T-helper 1 cell treated with Interleukin-12 subunit alpha and Interleukin-12 subunit beta and Interleukin-4 antibody, amounts not matched to agents 30 μg/mL and 1 μg/mL, for 36 hours (primary cell): ENCODE measurements around the gene ENAH.
"Not testable (repeated sequence)": the region's sequence is repeated elsewhere in the genome, so short reads cannot be mapped to it uniquely, and the experiment has no call there.

Experiments used
- H3K27ac Mint-ChIP-seq: one replicate; pipeline ENCODE4 v1.8.0; 2021; ENCODE audit warnings: mild to moderate bottlenecking, mixed read lengths
- H3K27me3 Mint-ChIP-seq: one replicate; pipeline ENCODE4 v1.8.0; 2021; ENCODE audit warnings: low read depth, mixed read lengths
- H3K36me3 Mint-ChIP-seq: one replicate; pipeline ENCODE4 v1.8.0; 2021; ENCODE audit warnings: low read depth, mixed read lengths
- H3K4me1 Mint-ChIP-seq: one replicate; pipeline ENCODE4 v1.8.0; 2021; ENCODE audit warnings: low read depth, mixed read lengths
- H3K4me3 Mint-ChIP-seq: one replicate; pipeline ENCODE4 v1.8.0; 2021; ENCODE audit warnings: mild to moderate bottlenecking, moderate library complexity, mixed read lengths
- H3K9me3 Mint-ChIP-seq: one replicate; pipeline ENCODE4 v1.8.0; 2021; ENCODE audit warnings: mixed read lengths

The ENAH gene

DNA sequence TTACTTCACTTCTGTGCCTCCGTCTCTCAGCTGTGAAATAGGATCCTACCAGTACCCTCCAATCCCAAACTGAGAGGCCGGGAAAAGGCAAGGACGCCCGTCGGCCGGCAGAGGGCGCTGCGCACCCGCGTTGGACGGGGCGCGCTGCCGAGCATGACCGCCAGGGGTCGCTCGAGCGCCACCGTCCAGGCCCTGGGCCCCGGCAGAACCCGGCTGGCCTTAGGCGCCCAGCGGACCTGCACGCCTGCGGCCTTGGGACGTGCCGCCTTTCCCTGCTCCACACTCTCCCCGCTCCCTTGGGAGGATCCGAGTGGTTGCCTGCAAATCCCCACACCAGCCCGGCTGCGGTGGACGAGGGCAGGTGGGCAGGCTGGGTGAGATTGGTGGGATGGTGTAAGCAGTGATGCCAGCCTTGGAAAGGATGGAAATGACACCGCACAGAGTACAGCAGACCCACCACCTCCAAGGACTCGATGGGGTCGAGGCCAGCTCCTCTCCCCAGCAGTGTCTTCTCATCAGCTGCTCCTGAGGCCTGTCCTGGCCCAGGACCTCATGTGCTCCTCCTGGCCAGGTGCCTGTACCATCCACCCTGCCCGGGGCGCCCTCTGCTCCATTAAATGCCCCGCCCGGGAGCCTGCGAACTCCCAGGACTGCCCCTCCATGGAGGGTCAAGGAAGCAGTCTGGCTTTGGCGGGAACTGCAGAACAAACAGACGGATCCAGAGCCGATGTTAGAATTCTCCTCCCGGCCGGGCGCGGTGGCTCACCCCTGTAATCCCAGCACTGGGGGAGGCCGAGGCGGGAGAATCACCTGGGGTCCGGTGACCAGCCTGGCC lies 177.7 kb downstream of the ENAH start:
- Mint-ChIP-seq H3K9me3 (peaks cover 6% of the 10 kb centered on the region), H3K27ac (no peak overlapping the region), H3K4me1 (peaks cover 45% of the 10 kb centered on the region), H3K36me3 (peaks cover 5% of the 10 kb centered on the region), H3K27me3 (no peaks in the 10 kb centered on the region), H3K4me3 (no peak overlapping the region)

DNA sequence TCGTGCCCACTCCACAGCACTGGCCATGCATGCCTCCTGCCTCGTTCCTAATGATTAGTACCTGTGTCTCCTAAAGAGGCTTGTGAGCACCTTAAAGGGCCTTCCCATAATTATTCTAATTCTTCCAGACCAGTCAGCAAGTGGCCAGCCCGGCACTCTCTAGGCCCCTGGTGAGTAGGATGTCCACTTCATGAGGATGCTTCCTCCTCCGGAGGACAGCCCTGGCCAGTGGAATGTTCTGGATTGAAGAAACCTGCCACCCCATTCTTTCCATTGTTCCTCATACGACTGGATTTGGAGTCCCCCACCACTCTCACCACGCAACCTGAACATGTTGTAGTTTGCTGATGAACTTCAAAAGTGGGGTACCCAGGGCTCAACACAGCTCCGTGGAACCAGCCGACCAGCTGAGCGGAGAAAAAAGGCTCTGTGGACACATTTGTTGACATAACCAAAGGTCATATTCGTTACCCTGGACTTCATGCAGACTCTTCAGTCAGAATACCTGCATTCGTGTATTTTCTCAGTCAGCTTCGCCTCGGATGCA lies 178.4 kb downstream of the ENAH start:
- Mint-ChIP-seq H3K36me3 (peaks cover 5% of the 10 kb centered on the region), H3K9me3 (peaks cover 6% of the 10 kb centered on the region), H3K4me1 (peaks cover 46% of the 10 kb centered on the region), H3K27me3 (no peaks in the 10 kb centered on the region), H3K4me3 (no peak overlapping the region), H3K27ac (peak overlapping the region; percentile 15)

DNA sequence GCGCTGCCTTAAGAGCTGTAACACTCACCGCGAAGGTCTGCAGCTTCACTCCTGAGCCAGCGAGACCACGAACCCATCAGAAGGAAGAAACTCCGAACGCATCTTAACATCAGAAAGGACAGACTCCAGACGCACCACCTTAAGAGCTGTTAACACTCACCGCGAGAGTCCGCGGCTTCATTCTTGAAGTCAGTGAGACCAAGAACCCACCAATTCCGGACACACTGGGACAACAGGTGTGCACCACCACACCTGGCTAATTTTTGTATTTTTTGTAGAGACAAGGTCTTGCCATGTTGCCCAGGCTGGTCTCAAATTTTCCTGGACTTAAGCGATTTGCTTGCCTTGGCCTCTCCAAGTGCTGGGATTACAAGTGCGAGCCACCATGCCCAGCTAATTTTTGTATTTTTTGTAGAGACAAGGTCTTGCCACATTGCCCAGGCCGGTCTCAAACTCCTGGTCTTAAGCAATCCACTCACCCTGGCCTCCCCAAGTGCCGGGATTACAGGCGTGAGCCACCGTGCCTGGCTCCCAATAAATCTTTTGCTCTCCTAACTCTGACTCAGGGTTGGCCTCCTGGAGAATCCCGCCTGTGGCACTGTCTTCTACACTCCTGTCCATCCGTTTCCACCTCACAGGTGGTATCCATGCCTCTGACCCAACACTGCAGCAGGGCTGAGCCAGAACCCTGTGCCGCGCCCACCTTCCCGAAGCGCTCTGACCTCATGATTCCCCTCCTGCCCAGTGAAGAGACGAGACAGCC lies 179.1 kb downstream of the ENAH start:
- Mint-ChIP-seq H3K4me3 (peak overlapping the region; percentile 3), H3K4me1 (peaks cover 51% of the 10 kb centered on the region), H3K27ac (peak overlapping the region; percentile 15)
- H3K27me3 Mint-ChIP-seq, H3K9me3 Mint-ChIP-seq, H3K36me3 Mint-ChIP-seq: not testable (repeated sequence)

DNA sequence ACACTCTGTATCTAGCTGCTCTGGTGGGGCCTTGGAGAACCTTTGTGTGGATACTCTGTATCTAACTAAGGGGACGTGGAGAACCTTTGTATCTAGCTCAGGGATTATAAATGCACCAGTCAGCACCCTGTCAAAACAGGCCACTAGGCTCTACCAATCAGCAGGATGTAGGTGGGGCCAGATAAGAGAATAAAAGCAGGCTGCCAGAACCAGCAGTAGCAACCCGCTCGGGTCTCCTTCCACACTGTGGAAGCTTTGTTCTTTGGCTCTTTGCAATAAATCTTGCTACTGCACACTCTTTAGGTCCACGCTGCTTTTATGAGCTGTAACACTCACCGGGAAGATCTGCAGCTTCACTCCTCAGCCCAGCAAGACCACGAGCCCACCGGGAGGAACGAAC lies 179.7 kb downstream of the ENAH start:
- not testable (repeated sequence) for H3K27me3 Mint-ChIP-seq, H3K36me3 Mint-ChIP-seq, H3K9me3 Mint-ChIP-seq
- Mint-ChIP-seq H3K27ac (peak overlapping the region; percentile 12), H3K4me3 (peak overlapping the region; percentile 3), H3K4me1 (peaks cover 56% of the 10 kb centered on the region)

DNA sequence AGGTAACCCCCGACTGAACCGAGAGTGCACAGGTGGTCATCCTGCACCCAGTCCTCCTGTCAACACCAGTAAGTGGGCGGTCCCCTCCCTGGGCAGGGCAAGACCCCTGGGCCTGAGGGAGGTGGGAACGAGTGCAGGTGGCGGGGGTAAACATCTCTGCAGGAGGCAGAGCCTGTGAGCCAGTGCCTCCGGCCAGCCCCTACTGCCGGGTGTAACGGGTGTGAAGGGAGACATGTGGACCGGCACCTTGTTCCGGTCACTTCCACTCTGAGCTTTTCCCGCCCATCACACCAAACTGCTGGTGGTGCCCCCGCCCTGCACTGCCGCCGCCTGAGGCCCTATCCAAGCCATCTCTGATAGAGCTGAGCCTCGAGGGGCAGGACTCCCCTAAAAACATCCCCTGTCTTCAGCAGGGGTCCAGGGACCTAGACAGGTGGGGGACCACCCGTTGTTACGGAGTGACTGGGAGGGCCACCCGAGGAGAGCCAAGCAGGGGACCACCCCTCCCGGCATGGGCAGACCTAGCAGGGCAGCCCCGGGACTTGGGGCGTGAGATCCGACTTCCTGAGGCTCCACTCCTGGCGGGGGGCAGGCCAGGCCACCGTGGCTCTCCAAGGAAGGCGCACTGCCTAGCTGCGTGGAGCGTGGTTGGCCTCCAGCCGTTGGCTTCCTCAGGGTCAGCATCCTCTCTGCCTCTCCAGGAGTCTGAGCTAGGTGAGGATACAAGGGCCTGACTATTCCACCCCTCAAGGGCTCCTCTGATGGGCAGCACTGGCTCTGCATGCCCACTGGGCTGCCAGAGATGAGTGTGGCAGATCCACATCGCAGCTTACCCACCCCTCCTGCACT lies 181.2 kb downstream of the ENAH start:
- Mint-ChIP-seq H3K4me3 (no peak overlapping the region), H3K36me3 (no peaks in the 10 kb centered on the region), H3K4me1 (peaks cover 48% of the 10 kb centered on the region), H3K27me3 (no peaks in the 10 kb centered on the region), H3K27ac (no peak overlapping the region), H3K9me3 (peaks cover 6% of the 10 kb centered on the region)

DNA sequence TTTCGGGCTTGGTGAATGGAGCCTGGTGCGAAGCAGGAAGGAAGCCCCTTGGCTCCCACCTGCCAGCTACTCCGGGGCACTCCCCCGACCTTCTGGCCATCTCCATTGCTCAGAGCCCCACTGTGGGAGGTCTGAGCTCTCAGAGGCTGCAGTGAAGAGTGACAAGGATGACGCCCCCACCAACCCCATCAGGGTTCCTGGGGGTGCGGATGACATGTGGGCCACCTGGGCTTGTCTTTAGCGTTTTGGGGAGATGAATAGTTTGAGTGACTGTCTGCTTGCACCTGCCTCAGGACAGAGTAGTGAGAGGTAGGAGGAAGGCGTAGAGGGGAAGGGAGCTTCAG lies 181.8 kb downstream of the ENAH start:
- Mint-ChIP-seq H3K9me3 (peaks cover 6% of the 10 kb centered on the region), H3K36me3 (no peaks in the 10 kb centered on the region), H3K27ac (peak overlapping the region; percentile 36), H3K4me3 (no peak overlapping the region), H3K27me3 (no peaks in the 10 kb centered on the region), H3K4me1 (peaks cover 47% of the 10 kb centered on the region)

DNA sequence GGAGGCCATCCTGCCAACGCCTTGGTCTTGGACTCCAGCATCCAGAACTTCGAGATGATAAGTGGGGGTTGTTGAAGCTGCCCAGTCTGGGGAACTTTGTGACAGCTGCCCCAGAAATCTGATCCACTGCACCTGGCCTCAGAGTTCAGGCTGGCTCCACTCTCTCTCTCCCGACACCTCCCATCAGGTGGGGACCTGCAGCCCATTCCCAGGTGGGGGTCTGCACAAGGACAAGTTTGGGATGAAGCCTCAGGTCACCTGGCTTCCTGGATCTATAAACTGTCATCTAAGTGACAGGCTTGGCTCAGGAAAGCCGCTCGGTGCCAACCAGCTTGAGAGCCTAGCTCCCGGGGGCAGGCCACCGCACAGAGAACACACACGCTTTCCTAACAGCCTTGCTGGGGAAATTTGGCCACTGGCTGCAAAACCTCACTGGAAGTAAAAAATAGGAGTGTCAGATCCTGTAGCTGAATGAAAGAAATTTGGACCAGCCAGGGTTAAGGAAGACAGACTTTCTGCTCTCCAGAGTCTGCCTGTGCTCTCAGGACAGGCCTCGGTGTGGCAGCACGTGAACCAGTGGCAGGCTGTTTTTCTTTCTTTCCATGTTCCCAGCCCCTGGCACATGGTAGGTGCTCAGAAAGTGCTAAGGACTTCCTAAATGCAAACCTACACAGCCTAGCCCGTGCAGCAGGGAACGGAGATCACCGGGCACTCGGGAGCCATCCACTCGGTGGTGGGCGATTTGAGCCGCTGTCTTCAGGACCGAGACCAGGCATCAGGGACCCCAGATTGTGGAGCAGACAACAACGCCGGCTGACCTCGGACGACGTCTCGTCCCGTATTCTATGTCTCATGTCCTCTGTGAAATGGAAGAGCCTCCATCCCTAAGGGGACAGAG lies 182.5 kb downstream of the ENAH start:
- Mint-ChIP-seq H3K36me3 (no peaks in the 10 kb centered on the region), H3K4me1 (peaks cover 48% of the 10 kb centered on the region)

DNA sequence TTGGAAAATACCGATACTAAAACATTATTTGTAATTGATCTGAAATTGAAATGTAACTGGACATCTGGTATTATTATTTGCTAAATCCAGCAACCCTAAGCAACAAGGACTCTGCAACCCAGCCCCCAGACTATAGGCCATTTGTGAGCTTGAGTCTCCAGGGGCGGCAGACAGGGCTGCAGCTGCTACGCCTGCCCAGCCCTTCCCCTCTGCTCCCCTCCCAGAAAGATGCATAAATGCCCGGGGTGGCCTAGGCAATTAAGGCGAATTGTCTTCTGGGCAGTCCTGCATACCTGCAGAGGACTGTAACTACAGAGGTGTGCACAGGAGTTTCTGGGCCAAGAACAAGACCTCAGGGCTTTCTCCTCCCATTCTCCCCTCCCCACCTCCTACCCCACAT lies 183.9 kb downstream of the ENAH start:
- H3K4me1 Mint-ChIP-seq = peaks cover 47% of the 10 kb centered on the region
- H3K27ac Mint-ChIP-seq = peak overlapping the region; percentile 98
- peaks cover 6% of the 10 kb centered on the region for H3K9me3 Mint-ChIP-seq
- no peaks in the 10 kb centered on the region for H3K36me3 Mint-ChIP-seq
- peak overlapping the region; percentile 90 for H3K4me3 Mint-ChIP-seq
- no peaks in the 10 kb centered on the region for H3K27me3 Mint-ChIP-seq

More for the DNA sequence above, 182.5 kb downstream of the ENAH start:
- H3K9me3 Mint-ChIP-seq = peaks cover 6% of the 10 kb centered on the region
- no peaks in the 10 kb centered on the region for H3K27me3 Mint-ChIP-seq
- peak overlapping the region; percentile 36 for H3K27ac Mint-ChIP-seq
- H3K4me3 Mint-ChIP-seq = no peak overlapping the region

DNA sequence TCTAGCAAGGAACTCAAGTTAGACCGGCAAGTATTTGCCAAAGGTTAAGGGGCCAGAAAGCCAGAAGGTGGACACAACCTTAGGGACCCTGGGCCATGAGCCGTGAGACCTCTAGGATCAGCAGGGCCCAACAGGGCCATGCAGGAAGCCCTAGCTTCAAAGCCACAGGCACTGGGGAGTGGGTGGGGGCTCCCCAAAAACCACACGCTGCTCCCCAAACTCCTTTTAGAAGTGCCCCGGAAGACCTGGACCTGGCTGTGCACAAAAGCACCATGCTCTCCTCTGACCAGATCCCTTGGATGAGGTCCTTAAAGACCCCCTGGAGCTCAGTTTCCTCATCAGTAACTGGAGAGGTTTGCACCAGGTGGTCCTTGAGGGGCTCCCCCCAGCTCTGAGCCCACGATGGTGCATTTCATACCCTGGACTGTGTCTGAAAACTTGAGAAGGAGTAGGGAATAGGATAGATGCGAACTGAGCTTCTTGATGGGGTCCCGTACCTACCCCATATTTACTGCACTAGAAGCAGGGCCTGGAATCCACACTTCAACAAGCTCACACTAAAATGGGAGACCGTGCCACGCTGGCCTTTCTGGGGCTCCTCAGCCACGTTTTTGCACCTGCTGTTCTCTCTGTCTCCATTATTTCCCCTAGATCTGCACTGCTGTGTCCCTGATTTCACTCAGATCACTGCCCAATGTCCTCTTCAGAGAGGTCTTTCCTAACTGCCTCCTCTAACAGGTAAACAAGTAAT lies 184.5 kb downstream of the ENAH start:
- peak overlapping the region; percentile 90 for H3K4me3 Mint-ChIP-seq
- peaks cover 50% of the 10 kb centered on the region for H3K4me1 Mint-ChIP-seq

DNA sequence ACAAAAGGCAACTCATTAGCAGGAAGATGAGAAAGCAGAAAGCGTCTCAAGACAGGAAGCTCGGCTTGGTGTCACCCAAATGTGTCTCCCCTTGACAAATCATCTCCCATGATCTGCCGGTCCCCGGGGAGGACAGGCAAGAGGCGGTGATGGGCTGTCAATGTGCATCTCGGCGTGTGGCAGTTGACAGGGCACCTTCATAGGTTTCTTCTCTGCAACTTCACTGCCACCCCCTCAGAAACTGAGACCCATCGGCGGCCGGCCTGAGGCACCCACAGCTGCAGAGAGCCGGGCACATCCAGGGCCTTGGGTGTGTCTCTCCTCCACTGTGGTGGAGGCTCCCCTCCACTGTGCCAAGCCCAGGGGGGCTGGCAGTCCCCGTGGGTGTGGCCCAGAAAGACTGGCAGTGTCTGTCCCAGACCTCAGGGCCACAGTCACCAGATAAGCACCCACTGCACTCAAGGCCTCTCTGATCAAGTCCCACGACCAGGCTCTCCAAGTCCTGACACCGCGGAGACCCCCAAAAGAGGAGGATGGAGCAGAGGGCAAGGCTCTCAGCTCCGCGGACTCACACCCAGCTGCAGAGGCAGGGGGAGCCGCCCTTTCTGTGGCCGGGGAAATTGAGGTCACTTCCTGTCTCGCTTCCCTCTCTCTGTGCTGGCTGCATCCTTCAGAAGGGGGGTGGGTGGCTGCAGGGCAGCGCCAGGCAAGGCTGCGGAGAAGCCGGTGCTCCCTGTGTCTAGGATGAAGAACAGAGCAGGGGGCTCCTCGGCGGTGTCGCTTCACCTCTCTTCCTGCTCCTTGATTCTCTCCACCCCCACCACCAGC lies 185.5 kb downstream of the ENAH start:
- Mint-ChIP-seq H3K36me3 (no peaks in the 10 kb centered on the region), H3K4me3 (peak overlapping the region; percentile 90), H3K9me3 (no peaks in the 10 kb centered on the region), H3K27ac (peak overlapping the region; percentile 98), H3K4me1 (peaks cover 55% of the 10 kb centered on the region), H3K27me3 (no peaks in the 10 kb centered on the region)

More for the DNA sequence above, 184.5 kb downstream of the ENAH start:
- Mint-ChIP-seq H3K27ac (peak overlapping the region; percentile 98), H3K9me3 (peaks cover 5% of the 10 kb centered on the region), H3K27me3 (no peaks in the 10 kb centered on the region), H3K36me3 (no peaks in the 10 kb centered on the region)

DNA sequence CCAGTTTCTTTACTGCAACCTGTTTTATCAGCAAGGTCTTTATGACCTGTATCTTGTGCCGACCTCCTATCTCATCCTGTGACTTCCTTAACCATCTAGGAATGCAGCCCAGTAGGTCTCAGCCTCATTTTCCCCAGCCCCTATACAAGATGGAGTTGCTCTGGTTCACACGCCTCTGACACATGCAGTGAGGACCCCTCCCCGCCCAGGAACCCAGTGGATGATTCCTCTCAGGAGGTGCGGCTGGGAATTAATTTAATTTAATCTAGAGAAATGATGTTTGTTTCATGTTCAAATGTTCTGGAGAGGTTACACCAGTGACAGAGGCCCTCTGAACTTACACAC lies 186.1 kb downstream of the ENAH start:
- Mint-ChIP-seq H3K27ac (peak overlapping the region; percentile 98), H3K27me3 (no peaks in the 10 kb centered on the region), H3K36me3 (no peaks in the 10 kb centered on the region), H3K4me1 (peaks cover 58% of the 10 kb centered on the region), H3K9me3 (no peaks in the 10 kb centered on the region), H3K4me3 (peak overlapping the region; percentile 90)

DNA sequence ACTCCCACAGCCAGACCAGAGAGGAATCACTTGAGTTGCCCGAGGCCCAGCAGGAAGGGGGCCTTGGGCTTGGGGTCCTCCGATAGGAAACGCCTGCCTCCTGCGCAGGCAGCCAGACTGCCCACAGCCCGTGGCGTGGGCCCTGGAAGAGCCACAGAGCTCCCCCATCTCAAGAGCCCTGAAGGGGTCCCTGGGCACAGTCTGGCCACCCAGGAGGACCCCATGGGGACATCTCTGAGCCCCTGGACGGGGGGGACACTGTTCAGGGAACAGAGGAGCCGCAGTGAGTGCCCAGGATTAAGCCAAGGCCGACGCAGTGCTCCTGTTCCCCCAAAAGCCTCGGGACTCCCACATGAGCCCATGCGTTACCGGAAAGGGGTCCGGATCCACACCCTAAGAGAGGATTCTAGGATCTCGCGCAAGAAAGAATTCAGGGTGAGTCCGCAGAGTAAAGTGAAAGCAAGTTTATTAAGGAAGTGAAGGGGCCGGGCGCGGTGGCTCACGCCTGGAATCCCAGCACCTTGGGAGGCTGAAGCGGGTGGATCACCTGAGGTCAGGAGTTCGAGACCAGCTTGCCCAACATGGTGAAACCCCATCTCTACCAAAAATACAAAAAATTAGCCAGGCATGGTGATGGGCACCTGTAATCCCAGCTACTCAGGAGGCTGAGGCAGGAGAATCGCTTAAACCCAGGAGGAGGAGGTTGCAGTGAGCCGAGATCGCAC lies 187.0 kb downstream of the ENAH start:
- H3K4me3 Mint-ChIP-seq = peak overlapping the region; percentile 25
- H3K27me3 Mint-ChIP-seq = no peaks in the 10 kb centered on the region
- no peaks in the 10 kb centered on the region for H3K9me3 Mint-ChIP-seq
- H3K27ac Mint-ChIP-seq = peak overlapping the region; percentile 98
- H3K36me3 Mint-ChIP-seq = no peaks in the 10 kb centered on the region
- peaks cover 60% of the 10 kb centered on the region for H3K4me1 Mint-ChIP-seq
